ENCODE measurements around the gene ERC1.
"Not testable (repeated sequence)": the region's sequence is repeated elsewhere in the genome, so short reads cannot be mapped to it uniquely, and the experiment has no call there.

The ERC1 gene

DNA sequence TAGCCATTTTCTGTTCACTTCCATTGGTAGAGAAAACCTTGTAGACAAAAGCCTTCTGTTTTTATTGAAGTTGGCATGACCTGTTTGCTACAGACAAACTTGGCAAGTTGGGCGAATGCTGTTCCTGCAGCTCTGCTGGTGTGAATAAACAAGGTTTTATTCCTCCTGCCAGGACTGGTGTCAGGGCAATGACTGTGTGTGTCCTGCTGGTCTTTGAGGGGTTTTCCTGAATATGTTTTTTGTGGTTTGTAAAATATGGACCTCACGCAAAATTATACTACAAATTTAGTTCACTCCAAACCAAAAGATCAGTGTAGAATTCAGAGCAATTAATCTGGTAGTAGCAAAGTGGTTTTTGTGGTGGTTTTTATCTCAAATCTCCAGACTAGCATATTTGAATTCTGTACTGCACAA, 140.8 kb downstream of the ERC1 start:
- no peak for DNase-seq

DNA sequence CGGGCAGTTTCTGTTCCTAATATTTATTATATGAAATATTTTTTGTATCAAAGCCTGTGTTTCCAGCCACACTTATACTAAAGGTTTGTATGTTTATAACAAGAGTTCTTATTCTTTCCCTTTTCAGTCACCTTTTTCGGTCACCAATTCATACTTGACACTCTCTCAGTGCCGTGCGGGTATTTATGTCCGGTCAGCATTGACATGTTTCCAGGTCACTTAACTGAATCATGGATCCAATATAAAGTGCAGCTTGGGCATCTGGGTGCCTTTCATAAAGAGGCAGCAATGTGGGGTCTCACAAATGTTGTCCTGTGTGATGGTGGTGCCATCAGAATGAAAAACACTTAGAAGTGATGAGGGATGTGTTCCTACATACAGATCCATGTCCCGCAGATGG, 141.3 kb downstream of the ERC1 start:
- DNase-seq: no peak

DNA sequence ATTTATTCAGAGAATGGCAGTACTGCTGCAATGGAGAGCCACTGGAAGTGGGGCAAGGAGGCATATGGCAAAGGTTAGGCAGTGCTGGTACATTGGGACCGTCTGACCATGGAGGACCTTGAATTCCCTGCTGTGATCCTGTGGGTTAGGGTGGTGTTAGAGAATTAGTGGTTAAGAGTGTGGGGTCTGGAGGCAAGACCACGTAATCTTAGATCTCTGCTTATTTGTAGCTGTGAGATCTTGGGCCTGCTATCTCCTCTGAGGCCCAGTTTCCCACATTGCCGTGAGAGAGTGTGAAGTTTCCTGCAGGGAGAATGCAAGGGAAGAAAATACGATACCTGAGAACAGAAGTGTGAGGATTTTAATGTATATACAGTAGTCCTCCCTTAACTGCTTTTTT, 147.7 kb downstream of the ERC1 start:
- no peak for DNase-seq

DNA sequence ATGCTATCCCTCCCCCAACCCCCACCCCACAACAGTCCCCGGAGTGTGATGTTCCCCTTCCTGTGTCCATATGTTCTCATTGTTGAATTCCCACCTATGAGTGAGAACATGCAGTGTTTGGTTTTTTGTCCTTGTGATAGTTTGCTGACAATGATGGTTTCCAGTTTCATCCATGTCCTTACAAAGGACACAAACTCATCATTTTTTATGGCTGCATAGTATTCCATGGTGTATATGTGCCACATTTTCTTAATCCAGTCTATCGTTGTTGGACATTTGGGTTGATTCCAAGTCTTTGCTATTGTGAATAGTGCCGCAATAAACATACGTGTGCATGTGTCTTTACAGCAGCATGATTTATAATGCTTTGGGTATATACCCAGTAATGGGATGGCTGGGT, 155.7 kb downstream of the ERC1 start:
- not testable (repeated sequence) for DNase-seq

DNA sequence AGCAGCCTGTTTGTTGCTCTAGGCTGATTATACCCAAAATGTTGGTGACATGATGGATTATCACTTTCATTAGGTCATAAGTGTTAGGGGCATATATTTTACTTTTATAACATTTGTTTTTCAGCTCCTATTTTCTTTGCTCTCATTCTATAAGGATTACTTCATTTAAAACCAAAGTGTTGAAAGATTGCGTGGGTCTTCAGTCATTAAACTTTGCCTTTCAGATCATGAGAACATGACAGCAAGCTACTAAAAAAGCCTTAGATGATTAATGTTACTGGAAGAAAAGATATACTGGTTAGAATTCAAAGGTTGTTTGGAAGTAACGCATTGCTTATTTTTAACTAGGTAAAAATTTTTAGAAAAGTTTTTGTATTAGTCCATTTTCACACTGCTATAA, 156.8 kb downstream of the ERC1 start:
- DNase-seq: no peak

DNA sequence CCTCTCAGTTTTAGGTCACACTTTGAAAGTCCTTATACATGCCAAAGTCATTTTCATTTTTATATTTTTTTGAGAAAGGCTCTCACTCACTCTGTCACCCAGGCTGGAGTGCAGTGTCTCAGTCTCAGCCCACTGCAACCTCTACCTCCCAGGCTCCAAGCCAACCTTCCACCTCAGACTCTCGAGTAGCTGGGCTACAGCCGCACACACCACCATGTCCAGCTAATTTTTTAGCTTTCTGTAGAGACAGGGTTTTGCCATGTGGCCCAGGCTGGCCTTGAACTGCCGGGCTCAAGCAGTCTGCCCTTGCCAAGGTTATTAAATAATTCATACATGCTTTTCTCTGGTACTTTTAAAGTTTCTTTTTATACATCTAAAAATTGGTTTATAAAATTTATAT, 166.0 kb downstream of the ERC1 start:
- no peak for DNase-seq

DNA sequence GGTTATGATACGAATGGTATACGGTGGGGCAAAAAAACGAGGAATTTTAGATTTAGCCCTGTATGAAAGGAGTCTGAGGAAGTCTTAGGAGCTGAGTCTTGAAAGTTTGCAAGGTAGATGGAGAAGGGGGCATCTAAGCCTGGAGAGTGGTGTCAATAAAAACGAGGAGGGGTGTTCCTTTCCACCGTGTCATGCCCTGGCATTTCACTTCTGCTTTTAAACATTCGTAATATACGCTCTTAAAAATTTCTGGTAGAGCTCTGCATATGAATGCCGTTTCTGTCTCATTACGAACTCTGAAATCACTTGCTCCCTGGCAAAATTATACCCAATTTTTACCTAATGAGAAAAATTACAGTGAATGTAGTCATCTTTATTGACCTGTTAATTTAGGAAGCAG, 170.2 kb downstream of the ERC1 start:
- DNase-seq: no peak

DNA sequence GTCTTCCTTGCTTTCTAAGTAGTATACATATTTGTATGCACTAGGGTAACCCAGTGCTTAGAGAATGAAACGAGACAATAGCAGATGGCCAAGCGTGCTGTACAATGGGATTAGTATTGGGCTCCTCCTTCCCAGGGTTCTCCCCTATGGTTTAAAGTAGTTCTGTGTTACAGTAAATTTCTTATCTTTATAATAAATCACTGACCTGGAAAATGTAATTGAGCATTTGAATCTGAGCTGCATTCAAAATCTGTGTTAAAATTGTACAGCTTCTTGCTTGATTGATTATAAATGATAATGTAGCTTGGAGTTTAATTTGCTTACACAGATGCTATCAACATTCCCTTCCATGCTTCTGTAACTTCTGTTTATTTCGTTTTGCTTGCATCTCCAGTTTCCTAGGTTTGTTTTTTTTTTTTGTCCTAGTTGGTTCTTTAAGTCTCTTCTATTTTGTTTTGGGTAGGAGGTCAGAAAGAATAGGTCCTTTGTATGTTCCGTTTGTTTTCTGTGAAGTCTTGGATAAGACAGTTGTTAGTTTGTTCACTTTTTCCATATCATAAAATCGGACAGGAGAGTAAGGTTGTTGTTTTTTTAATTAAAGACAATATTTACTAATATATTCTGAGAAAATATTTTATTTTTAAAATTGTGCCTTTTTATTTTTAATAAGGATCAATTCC, 171.2 kb downstream of the ERC1 start:
- no peak for DNase-seq

DNA sequence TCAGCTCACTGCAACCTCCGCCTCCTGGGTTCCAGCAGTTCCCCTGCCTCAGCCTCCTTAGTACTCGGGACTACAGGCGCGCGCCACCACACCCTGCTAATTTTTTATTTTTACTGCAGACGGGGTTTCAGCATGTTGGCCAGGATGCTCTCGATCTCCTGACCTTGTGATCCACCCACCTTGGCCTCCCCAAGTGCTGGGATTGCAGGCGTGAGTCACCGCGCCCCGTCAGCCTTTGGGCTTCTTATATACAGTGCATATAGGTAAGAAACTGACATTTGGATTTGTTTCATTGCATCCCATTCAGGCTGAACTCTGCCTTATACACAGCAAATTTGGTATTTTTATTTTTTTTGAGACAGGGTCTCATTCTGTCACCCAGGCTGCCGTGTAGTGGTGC, 176.8 kb downstream of the ERC1 start:
- no peak for DNase-seq

DNA sequence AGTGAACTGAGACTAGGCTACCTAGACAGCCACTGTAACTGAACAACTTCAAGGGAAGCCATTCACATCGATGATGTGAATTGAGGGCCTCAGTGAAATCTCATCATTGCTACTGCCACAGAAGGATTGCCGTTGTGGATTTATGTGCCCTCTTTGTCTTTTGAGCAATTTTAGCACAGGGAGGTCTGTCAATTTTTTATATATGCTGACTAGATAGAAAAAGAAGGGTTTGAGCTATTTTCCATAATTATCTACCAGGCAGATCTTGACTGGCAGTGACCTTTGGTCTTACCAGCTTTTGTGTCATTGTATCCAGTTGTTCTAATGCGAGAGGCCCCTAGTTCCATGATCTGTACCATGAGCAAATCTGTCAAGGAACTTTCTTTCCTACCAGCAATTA, 179.4 kb downstream of the ERC1 start:
- DNase-seq: no peak

DNA sequence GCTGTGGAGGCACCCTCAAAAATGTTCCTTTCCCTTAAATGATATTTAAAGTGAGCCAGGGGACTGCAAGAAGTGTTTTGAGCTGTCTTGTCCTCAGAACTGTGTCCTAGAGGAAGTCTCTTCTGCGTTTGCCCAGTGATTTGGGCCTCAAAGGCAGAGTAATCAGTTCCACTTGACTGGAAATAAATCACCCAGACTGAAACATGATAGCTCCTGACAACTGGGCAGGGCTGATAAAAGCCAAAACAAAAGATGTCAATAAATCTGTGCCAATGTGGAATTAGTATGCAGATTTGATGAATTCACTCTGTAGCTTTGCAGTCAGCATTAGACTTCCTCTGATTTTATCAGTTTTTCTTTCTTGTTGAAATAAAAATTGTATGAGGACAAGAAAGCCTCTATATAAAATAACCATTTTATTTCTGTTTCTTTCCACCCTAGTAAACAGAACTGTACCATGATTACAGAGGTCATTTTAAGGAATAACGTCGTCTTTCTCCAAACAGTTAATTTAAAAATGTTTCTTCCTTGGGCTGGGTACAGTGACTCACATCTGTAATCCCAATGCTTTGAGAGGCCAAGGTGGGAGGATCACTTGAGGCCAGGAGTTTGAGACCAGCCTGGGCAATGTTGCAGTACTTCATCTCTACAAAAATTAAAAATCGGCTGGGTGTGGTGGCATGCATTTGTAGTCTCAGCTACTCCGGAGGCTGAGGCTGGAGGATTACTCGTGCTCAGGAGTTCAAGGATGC, 180.8 kb downstream of the ERC1 start:
- DNase-seq: no peak

DNA sequence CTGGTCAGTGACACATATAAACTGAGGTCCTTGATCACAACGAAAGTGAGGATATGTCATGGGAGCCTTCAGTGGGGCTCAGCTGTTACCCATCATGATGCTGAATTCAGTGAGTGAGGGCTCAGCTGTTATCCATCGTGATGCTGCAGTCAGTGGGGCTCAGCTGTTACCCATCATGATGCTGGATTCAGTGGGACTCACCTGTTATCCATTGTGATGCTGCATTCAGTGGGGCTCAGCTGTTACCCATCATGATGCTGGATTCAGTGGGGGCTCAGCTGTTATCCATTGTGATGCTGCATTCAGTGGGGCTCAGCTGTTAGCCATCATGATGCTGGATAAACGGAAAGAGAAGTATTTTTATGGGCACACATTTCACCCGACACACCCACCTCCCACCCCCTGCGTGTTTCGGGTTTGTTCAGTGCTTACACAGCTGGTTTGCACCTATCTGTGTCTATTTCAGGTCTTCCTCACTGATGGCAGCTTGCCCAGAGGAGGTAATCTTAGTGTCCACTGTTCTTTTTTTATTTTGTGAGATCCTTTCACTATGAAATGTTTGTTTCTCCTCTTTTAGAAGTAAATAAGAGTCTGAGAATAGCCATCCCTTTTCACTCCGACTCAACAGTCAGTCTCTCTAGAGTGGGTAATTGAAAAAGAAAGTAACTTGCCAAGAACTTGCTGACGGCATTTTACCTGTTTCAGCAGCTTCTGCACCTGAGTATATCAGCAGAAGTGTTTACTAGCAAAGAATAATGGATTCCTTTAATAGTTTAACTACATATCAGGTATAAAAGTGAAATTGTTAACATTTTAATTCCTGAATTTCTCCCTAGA, 183.0 kb downstream of the ERC1 start:
- DNase-seq: no peak

DNA sequence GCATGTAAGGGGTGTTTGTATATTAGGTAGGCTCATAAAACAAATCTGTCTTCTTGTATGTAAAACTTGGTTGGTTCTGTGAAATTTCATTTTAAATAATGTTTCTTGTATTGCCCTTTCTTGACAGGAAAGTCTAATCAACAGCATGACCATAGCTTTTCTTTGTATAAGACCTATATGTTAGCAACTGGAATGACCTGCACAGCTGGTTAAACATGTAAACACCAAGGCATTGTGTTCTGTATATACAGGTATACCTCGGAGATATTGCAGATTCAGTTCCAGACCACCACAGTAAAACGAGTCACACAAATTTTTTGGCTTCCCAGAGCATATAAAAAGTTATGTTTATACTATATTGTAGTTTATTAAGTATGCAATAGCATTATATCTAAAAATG, 183.6 kb downstream of the ERC1 start:
- DNase-seq: no peak

DNA sequence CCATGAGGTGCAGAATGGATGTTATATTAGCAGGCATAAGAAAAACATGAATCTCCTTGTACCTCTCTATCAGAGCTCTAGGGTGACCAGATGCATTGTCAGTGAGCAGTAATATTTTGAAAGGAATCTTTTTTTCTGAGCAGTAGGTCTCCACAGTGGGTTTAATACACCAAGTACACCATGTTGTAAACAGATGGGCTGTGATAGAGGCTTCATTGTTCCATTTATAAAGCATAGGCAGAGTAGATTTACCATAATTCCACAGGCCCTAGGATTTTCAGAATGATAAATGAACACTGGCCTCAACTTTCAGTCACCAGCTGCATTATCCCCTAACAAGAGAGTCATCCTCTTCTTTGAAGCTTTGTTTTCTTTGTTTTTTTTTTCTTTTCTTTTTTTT, 185.2 kb downstream of the ERC1 start:
- no peak for DNase-seq

DNA sequence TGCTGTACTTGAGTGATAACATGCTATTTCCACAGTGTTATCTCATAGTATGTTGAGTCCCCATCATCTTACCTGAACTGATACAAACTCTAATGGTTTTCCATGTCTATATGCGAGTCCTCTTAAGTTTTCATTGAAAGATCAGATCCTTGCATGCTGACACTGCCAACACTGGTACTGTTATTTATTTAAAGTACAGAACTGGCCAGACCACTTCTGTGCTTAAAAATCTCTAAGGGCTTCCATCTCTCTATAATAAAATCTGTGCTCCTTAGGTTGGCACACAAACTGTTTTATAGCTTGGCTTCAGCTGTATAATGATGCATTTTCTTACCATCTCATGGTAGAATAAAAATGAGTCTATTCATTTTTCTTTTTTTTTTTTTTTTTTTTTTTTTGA, 188.1 kb downstream of the ERC1 start:
- no peak for DNase-seq

DNA sequence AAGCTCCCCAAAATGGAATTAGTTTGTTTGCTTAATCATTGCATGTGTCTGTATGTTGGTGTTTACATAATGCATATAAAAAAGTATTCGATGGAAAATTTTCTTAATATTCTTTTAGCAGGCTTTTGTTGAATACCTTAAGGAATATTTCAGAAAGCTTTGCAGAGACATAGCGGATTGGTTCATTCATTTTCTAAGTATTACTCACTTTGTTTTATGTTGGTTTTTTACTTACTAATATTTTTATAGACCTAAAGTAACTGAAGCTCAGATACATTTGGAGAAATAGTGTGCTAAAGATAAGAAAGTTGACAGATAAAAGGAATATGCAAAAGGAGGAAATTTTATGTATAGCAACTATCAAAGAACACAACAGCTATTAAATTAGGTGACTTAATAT, 191.0 kb downstream of the ERC1 start:
- no peak for DNase-seq

DNA sequence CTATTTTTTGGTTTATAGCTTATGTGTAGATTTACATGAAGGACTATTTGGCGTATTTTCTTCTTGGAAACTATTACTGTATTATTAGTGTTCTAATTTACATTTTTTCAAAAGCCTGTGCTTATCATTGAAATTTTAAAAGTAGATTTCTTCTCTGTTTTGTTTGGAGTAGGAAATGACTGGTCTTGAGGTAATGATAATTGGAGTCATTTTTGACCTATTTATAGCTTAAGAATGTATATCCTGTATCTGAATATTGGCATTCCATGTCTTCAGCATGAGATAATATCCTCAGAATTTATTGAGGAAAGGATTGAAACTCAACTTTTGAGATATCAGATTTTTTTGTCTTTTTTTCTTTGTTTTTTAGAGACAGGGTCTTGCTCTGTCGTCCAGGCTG, 193.4 kb downstream of the ERC1 start:
- no peak for DNase-seq

DNA sequence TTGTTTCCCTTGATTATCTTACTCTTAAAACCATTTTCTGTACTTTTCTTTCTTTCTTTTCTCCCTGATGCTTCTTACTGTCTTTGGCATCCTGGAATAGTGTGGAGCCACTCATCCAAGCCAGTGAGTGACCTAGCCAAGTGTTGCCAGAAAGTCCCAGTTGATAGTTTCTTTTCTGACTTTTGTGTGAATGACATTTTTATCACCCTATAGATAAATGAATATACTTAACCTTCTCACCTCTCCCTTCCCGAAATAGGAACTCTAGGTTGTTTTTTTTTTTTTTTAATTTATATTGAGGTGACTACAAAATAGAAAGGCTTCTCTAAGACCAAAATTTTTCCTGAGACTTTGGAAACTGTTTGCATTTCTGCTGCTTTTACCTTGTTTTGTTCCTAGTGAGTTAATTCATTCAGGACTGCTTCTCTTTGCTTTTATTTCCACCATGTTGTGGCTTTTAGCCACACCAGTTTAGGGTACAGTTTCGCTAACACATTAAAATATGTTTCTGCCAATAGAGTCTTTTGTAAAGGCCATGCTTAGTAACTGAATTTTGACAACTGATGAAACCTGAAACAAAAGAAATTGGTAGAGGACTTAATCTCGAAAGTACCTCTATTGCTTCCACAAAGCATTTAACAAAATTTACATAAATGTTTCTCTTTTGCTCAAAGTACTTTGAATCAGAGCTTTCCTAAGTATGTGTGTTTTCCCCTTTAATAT, 194.6 kb downstream of the ERC1 start:
- DNase-seq: no peak

DNA sequence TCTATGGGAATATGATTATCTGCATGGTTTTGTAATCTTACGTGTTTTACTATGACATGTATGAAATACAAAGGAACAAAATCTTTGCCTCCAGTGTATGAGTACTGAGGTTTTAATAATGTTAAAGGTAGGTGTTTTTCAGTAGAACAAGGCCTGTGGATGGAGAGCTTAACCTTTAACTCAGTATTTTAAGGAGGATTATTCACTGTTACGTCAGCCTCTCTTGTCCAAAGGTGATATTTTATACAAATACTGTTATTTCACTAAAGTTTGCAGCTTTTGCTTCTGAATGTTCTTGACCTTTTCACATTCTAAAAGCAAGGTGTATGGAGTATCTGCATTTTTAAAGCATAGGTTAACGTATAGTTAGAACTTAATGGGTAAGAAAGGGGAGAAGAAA, 195.3 kb downstream of the ERC1 start:
- no peak for DNase-seq

DNA sequence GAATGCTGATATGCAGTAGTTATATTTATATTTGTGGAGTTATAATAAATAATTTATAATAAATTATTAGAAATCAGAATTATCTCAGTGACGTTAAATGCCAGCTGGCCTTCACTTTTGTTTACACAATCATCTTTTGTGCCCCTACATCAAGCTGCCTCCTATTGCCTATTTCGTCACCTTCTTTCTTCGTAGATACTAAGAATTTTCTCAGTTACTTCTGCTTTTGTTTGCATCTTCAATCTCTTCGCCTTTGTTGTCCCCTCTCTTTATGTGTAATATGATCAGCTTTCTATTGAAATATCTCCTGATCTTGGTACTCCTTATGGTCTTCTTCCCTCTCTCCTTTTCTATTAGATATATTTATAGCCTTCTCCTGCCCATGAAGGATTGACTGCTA, 197.0 kb downstream of the ERC1 start:
- DNase-seq: no peak

DNA sequence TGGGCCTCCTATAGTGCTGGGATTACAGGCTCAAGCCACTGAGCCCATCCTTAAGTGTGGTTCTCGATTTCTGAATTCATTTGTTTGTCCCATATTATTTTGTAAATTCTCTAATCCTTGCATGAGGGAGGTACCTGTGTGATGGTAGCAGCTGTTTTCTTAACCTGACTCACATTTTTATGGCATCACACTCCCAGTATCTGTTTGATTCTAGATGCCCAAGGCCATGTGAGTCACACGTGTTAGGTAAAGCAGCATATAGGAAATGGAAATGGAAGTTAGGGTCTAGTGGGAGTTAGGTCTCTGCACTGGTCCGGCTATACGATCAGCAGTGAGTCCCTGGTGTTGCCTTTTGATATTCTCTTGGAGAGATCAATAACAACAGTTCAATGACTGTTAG, 198.1 kb downstream of the ERC1 start:
- DNase-seq: no peak

DNA sequence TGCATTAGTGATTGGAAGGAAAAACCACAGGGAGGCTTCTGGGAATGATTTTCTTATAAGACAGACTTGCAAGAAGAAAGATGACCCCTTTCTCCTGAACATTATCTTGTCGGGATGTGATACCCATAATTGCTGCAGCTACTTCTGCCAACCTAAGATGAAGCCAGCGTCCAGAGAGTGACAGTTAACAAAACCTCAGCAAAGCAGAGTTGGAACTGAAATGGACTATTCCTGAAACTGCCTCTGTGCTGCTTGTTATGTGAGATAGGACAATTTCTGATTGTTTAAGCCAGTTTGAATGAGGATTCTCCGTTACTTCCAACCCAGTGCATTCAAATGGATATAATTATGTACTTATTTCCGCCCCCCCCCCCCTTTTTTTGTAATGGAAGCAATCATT, 204.5 kb downstream of the ERC1 start:
- no peak for DNase-seq
